Effector memory CD8-positive, alpha-beta T cell (primary cell): Measurements from ENCODE around the gene PON2.
A peak's percentile ranks its signal among the peaks of the same experiment; 100 is the strongest.
"Not testable (repeated sequence)": the region's sequence is repeated elsewhere in the genome, so short reads cannot be mapped to it uniquely, and the experiment has no call there.

Experiments used
- ATAC-seq: fragments of 150-1000 bp; cut with Tn5 transposase; replicated peaks from 2 replicates; pipeline ENCODE4 v1.10.0; 2021; ENCODE audit warnings: mild to moderate bottlenecking, moderate library complexity
- DNase-seq, 3 experiments: peaks; one replicate each; pipeline ENCODE4 v3.0.0; 2021
- H3K27ac Mint-ChIP-seq, 2 donors: one replicate each; pipeline ENCODE4 v1.8.0; 2022; ENCODE audit warnings: mild to moderate bottlenecking in 2 of 2, mixed read lengths in 2 of 2, moderate library complexity in 2 of 2
- H3K27me3 Mint-ChIP-seq, 2 donors: one replicate each; pipeline ENCODE4 v1.8.0; 2022; ENCODE audit warnings: mixed read lengths in 2 of 2
- H3K36me3 Mint-ChIP-seq: one replicate; pipeline ENCODE4 v1.8.0; 2022; ENCODE audit warnings: mild to moderate bottlenecking, moderate library complexity, mixed read lengths; ENCODE audit not compliant: insufficient read depth
- H3K4me1 Mint-ChIP-seq, 2 donors: one replicate each; pipeline ENCODE4 v1.8.0; 2022; ENCODE audit warnings: low read depth in 2 of 2, mixed read lengths in 2 of 2
- H3K4me3 Mint-ChIP-seq, 2 donors: one replicate each; pipeline ENCODE4 v1.8.0; 2022; ENCODE audit warnings: mild to moderate bottlenecking in 2 of 2, mixed read lengths in 2 of 2, moderate library complexity in 2 of 2
- H3K9me3 Mint-ChIP-seq, 2 donors: one replicate each; pipeline ENCODE4 v1.8.0; 2022; ENCODE audit warnings: mixed read lengths in 2 of 2

PON2 gene

GRCh38 chr7:95469848-95470247, 35.0 kb upstream of the PON2 start:
- Mint-ChIP-seq H3K36me3 (no peaks in the 10 kb centered on the region), H3K4me3 (no peak overlapping the region), H3K9me3 (no peaks in the 10 kb centered on the region), H3K27ac (no peak overlapping the region), H3K27me3 (peaks cover 0 to 8% of the 10 kb centered on the region in 2 donors), H3K4me1 (peaks cover 0 to 1% of the 10 kb centered on the region in 2 donors)
- DNase-seq (no peak), ATAC-seq (no peak)

- H3K4me1 Mint-ChIP-seq: peaks cover 0 to 1% of the 10 kb centered on the region in 2 donors
- ATAC-seq: no peak
- H3K36me3 Mint-ChIP-seq: no peaks in the 10 kb centered on the region
- H3K9me3 Mint-ChIP-seq: no peaks in the 10 kb centered on the region
- no peak for DNase-seq
- no peak overlapping the region for H3K4me3 Mint-ChIP-seq
- H3K27me3 Mint-ChIP-seq: peaks cover 0 to 8% of the 10 kb centered on the region in 2 donors
- no peak overlapping the region for H3K27ac Mint-ChIP-seq
Observed at GRCh38 chr7:95469187-95469586, 34.4 kb upstream of the PON2 start.

- no peak overlapping the region for H3K27ac Mint-ChIP-seq
- H3K9me3 Mint-ChIP-seq: no peaks in the 10 kb centered on the region
- H3K4me3 Mint-ChIP-seq: no peak overlapping the region
- peaks cover 0 to 1% of the 10 kb centered on the region in 2 donors for H3K4me1 Mint-ChIP-seq
- DNase-seq: no peak
- no peak for ATAC-seq
- H3K27me3 Mint-ChIP-seq: peaks cover 0 to 8% of the 10 kb centered on the region in 2 donors
- H3K36me3 Mint-ChIP-seq: no peaks in the 10 kb centered on the region
Observed at GRCh38 chr7:95467912-95468607, 33.2 kb upstream of the PON2 start.

DNA sequence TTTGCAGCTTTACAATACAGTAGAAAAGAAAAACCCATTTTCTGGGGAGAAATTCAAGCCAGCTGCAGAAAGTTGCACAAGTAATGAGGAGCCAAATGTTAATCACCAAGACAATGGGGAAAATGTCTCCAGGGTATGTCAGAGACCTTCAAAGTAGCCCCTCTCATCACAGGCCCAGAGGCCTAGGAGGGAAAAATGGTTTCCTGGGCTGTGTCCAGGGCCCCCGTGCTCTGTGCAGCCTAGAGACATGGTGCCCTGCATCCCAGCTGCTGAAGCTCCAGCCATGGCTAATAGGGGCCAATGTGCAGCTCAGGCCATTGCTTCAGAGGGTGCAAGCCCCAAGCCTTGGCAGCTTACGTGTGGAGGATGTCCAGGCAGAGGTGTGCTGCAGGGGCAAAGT, 25.8 kb upstream of the PON2 start:
- H3K27me3 Mint-ChIP-seq: peaks cover 35 to 40% of the 10 kb centered on the region in 2 donors
- not testable (repeated sequence) for DNase-seq, H3K9me3 Mint-ChIP-seq, H3K4me1 Mint-ChIP-seq, ATAC-seq, H3K4me3 Mint-ChIP-seq, H3K27ac Mint-ChIP-seq, H3K36me3 Mint-ChIP-seq

DNA sequence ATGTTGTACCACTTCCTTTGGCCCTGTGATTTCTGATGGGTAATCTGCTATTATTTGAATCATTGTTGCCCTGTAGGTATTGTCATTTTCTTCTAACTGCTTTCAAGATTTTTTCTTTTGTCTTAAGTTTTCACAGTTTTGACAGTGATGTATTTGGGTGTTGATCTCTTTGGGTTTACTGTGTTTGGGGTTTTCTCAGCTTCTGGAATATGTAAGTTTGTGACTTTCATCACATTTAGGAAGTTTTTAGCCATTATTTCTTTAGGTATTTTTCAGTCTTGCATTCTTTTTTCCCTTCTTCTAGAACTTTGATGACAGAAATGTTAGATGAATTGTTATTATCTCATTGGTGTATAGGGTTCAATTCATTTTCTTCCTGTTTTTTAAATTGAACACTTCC, 23.1 kb upstream of the PON2 start:
- no peaks in the 10 kb centered on the region for H3K9me3 Mint-ChIP-seq
- H3K27me3 Mint-ChIP-seq: peaks cover 35 to 40% of the 10 kb centered on the region in 2 donors
- H3K36me3 Mint-ChIP-seq: no peaks in the 10 kb centered on the region
- ATAC-seq: no peak
- no peak for DNase-seq
- H3K27ac Mint-ChIP-seq: no peak overlapping the region
- no peak overlapping the region for H3K4me3 Mint-ChIP-seq
- no peaks in the 10 kb centered on the region for H3K4me1 Mint-ChIP-seq

- peaks cover 16 to 19% of the 10 kb centered on the region in 2 donors for H3K27me3 Mint-ChIP-seq
- H3K4me3 Mint-ChIP-seq: no peak overlapping the region
- DNase-seq (no peak), ATAC-seq (no peak)
- H3K9me3 Mint-ChIP-seq: no peaks in the 10 kb centered on the region
- H3K27ac Mint-ChIP-seq: no peak overlapping the region
- peaks cover 2% of the 10 kb centered on the region for H3K36me3 Mint-ChIP-seq
- no peaks in the 10 kb centered on the region for H3K4me1 Mint-ChIP-seq
Observed at GRCh38 chr7:95454438-95455045, 19.7 kb upstream of the PON2 start.

DNA sequence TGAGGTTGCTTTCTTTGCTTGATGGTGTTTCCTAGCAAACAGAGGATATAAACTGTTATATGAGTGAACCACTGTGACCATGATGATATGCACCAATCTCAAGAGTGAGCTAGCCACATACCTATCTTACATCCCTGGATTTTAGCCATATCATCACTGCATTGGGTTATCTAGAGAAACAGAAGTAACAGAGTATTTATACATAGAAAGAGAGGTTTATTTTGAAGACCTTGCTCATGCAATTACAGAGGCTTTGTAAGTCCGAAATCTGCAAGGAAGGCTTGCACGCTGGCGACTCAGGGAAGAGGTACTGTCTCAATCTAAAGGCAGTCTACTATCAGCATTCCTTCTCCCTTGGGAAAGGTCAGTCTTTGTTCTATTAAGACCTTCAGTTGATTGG, 11.8 kb upstream of the PON2 start:
- H3K9me3 Mint-ChIP-seq: no peaks in the 10 kb centered on the region
- peaks cover 1% of the 10 kb centered on the region for H3K36me3 Mint-ChIP-seq
- H3K27me3 Mint-ChIP-seq: no peaks in the 10 kb centered on the region
- H3K4me3 Mint-ChIP-seq: no peak overlapping the region
- H3K4me1 Mint-ChIP-seq: no peaks in the 10 kb centered on the region
- ATAC-seq: no peak
- no peak overlapping the region for H3K27ac Mint-ChIP-seq
- no peak for DNase-seq

GRCh38 chr7:95444796-95445195, 10.0 kb upstream of the PON2 start:
- Mint-ChIP-seq H3K36me3 (no peaks in the 10 kb centered on the region), H3K27me3 (no peaks in the 10 kb centered on the region), H3K9me3 (no peaks in the 10 kb centered on the region), H3K4me3 (no peak overlapping the region), H3K4me1 (no peaks in the 10 kb centered on the region), H3K27ac (no peak overlapping the region)
- no peak for ATAC-seq
- no peak for DNase-seq

DNA sequence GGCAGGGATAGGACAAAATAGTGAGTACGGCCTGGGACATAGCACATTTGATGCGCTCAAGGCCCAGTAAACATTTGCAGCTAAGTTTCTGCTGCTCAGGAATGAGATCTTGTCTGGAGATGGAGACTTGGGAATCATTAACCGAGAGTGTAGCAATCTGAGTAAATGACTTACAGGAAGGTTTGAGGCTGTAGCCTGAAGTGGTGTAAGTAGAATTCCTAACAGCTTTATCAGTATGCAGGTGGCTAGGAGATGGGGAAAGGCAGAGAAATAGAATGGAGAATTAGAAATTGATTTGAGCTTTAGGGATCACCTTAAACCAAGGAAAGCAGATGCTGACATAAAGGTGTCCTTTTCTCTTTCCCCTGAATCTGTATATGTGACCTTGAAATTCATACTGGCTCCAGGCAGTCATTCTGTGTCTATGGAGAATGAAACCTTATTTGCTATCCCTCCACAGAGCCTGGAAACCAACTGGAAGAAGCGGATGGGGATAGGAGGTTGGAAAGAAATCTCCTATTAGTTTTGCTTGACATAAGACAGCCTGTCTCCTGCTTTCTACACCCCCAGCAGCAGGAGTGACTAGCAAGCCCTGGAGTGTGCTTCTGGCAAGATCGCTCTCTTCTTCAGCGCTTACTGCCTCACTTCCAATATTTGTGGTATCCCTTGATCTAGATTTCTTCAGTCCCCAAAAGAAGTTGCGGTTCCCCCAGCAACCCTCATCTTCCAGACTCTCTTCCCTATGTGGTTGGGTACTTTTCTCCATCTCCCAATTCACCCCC, 6.4 kb upstream of the PON2 start:
- no peaks in the 10 kb centered on the region for H3K4me1 Mint-ChIP-seq
- H3K9me3 Mint-ChIP-seq: no peaks in the 10 kb centered on the region
- no peak for DNase-seq
- H3K27ac Mint-ChIP-seq: no peak overlapping the region
- H3K36me3 Mint-ChIP-seq: no peaks in the 10 kb centered on the region
- H3K27me3 Mint-ChIP-seq: no peaks in the 10 kb centered on the region
- ATAC-seq: no peak
- no peak overlapping the region for H3K4me3 Mint-ChIP-seq

GRCh38 chr7:95440394-95441038, 5.7 kb upstream of the PON2 start:
- DNase-seq: no peak
- Mint-ChIP-seq H3K27ac (no peak overlapping the region), H3K36me3 (no peaks in the 10 kb centered on the region), H3K4me1 (peaks cover 0 to under 1% of the 10 kb centered on the region in 2 donors), H3K4me3 (no peak overlapping the region), H3K9me3 (no peaks in the 10 kb centered on the region), H3K27me3 (no peaks in the 10 kb centered on the region)
- no peak for ATAC-seq

DNA sequence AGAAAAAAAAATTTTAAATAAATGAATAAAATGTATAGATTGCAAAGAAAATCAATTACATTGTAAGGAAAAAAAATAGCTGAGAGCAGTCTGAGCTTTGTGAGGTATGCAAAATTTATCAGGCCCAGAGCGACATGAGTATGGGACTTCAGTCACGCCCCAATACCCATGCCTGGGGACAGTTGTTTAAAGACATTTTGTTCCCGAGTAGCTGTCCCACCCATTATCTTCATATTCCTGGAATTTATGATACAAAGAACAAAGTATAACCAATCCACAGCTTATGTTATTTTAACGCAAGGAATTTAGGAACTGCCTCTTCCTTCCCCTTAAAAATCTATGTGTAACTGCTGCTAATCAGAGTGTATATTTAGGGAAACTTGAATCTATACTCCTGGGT, 1.6 kb upstream of the PON2 start:
- no peaks in the 10 kb centered on the region for H3K9me3 Mint-ChIP-seq
- peak overlapping the region in 1 of 2 donors; percentile 14 for H3K4me3 Mint-ChIP-seq
- ATAC-seq: no peak
- DNase-seq: no peak
- H3K27ac Mint-ChIP-seq: no peak overlapping the region
- H3K4me1 Mint-ChIP-seq: peaks cover 5 to 22% of the 10 kb centered on the region in 2 donors
- peaks cover 3% of the 10 kb centered on the region for H3K36me3 Mint-ChIP-seq
- H3K27me3 Mint-ChIP-seq: no peaks in the 10 kb centered on the region

- Mint-ChIP-seq H3K4me3 (peak overlapping the region; percentile 90 to 91), H3K36me3 (peaks cover 3% of the 10 kb centered on the region), H3K27ac (peak overlapping the region; percentile 95 to 97), H3K4me1 (peaks cover 5 to 22% of the 10 kb centered on the region in 2 donors), H3K27me3 (no peaks in the 10 kb centered on the region), H3K9me3 (no peaks in the 10 kb centered on the region)
- DNase-seq (peak in 1 of 3 experiments; percentile 0), ATAC-seq (peak; percentile 16)
Observed at GRCh38 chr7:95435422-95435780, 573 bp upstream of the PON2 start.

- Mint-ChIP-seq H3K9me3 (no peaks in the 10 kb centered on the region), H3K27me3 (no peaks in the 10 kb centered on the region), H3K27ac (peak overlapping the region; percentile 95 to 97), H3K36me3 (peaks cover 3% of the 10 kb centered on the region), H3K4me1 (peaks cover 5 to 22% of the 10 kb centered on the region in 2 donors), H3K4me3 (peak overlapping the region; percentile 90 to 91)
- ATAC-seq (no peak), DNase-seq (no peak)
Observed at GRCh38 chr7:95433952-95434556, 774 bp downstream of the PON2 start.
